ENCODE measurements around the gene SREBF2. TPM values are rescaled to one million over a fixed set of nuclear protein-coding genes. Genes with fewer than 3 reads are reported as not detected.

SREBF2 gene
- total and polyA plus RNA-seq, 2 of the 8 experiments (the other 6 are each of a cell fraction or from before 2014, with no cell fraction given): 125 to 144 TPM

DNA sequence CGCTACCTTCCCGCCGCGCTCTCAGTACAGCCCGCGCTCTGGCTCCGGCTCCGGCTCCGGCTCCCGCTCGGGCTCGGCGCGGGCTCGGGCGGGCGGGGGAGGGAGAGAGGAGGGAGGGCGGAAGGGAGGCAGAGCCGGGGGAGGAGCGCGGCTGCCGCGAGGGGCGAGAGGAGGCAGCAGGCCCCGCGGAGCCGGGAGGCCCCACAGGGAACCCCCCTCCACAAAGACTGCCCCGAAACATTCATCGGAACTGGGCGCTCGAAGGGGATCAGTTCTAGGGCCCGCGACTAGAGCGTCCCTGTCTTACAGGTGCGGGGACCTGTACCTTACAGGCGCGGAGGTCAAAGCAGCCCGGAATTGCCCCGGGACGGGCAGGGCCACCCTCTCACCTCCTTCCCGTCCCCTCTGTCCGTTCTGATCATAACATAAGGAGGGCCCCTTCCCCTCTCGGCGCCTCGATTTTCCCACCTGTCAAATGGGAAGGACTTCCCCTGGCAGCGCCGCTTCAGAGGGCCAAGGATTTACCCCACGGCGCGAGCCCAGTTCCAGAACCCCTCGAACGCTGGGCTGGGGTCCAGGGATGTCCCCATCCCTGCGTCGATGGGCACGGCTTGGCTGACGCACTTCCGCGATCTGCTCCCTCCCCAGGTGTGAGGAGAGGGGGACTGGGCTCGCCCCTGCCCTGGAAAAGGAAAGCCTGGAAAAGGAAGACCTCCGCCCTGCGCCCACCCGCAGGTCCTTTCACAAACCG lies 82.3 kb downstream of the SREBF2 start, which contains the start of gene SHISA8 (continued):
- TF ChIP-seq USF2 (IDR thresholded peaks at IDR 0.05; ENCODE audit: low read length) (no peak), GABPA (IDR thresholded peaks at IDR 0.05; ENCODE audit: borderline replicate concordance, insufficient read depth, low read length) (no peak), PHF8 (conservative IDR thresholded peaks at IDR 0.05; ENCODE audit: low read depth, low read length) (no peak), SIN3A (conservative IDR thresholded peaks at IDR 0.05 in 1 of 2, IDR thresholded peaks at IDR 0.05 in 1 of 2; ENCODE audit: low read depth in 1 of 2, low read length in 2 of 2) (no peak), MAFK (IDR thresholded peaks at IDR 0.05; ENCODE audit: low read depth, low read length) (no peak), SAP30 (IDR thresholded peaks at IDR 0.05; ENCODE audit: insufficient read depth, insufficient replicate concordance, low read length) (no peak)

Data from H1 (cell line).